Naive thymus-derived CD4-positive, alpha-beta T cell (primary cell): Measurements from ENCODE around the gene KDM5C. TPM values are rescaled to one million over a fixed set of nuclear protein-coding genes. Genes with fewer than 3 reads are reported as not detected.

Experiments used
- ATAC-seq: fragments of 150-1000 bp; cut with Tn5 transposase; 2 replicates; pipeline ENCODE4 v1.10.0; 2021; ENCODE audit warnings: mild to moderate bottlenecking, moderate library complexity
- CTCF ChIA-PET: fragments of 350-600 bp; sonication (Branson Sonifier 250); formaldehyde crosslinking; loops from one replicate; lab custom pipeline; 2021; ENCODE audit warnings: antibody characterized with exemption; lab: Charles Lee
- POLR2A ChIA-PET: fragments of 350-600 bp; sonication (Branson Sonifier 250); formaldehyde crosslinking; loops from one replicate; lab custom pipeline; 2021; ENCODE audit warnings: antibody characterized with exemption, inconsistent platforms; lab: Charles Lee
- DNase-seq, 9 donors: peaks; one replicate each; pipeline versions ENCODE4 v3.0.0 to v3.0.0-alpha.2; 2020 to 2022; ENCODE audit warnings: mixed read lengths in 1 of 9
- H3K27ac ChIP-seq: one replicate; pipeline ENCODE4 v1.7.0; 2013; ENCODE audit warnings: mild to moderate bottlenecking, low read depth, low read length, moderate library complexity
- H3K27me3 ChIP-seq, 2 donors: one replicate each; pipeline ENCODE4 v1.7.0; 2013; ENCODE audit warnings: low read length in 2 of 2, mild to moderate bottlenecking in 2 of 2, moderate library complexity in 2 of 2; ENCODE audit not compliant: control insufficient read depth in 2 of 2, insufficient read depth in 2 of 2
- H3K36me3 ChIP-seq, 3 experiments: 1 replicate in 2 of 3; 2 replicates in 1 of 3; pipeline ENCODE4 v1.7.0; 2013; ENCODE audit warnings: low read length in 3 of 3, mild to moderate bottlenecking in 3 of 3, moderate library complexity in 1 of 3; ENCODE audit not compliant: insufficient read depth in 3 of 3, control insufficient read depth in 2 of 3
- H3K4me1 ChIP-seq, 2 donors: one replicate each; pipeline ENCODE4 v1.7.0; 2013; ENCODE audit warnings: low read length in 2 of 2, mild to moderate bottlenecking in 2 of 2, moderate library complexity in 1 of 2; ENCODE audit not compliant: control insufficient read depth in 2 of 2, insufficient read depth in 2 of 2
- H3K4me3 ChIP-seq: 2 replicates; pipeline ENCODE4 v1.7.0; 2013; ENCODE audit warnings: mild to moderate bottlenecking, low read length
- H3K9me3 ChIP-seq, 3 experiments: 1 replicate in 2 of 3; 2 replicates in 1 of 3; pipeline ENCODE4 v1.7.0; 2013; ENCODE audit warnings: low read length in 3 of 3; ENCODE audit not compliant: control insufficient read depth in 2 of 3
- H3K27ac Mint-ChIP-seq, 9 donors: one replicate each; pipeline ENCODE4 v1.8.0; 2020 to 2022; ENCODE audit warnings: mixed read lengths in 9 of 9, mild to moderate bottlenecking in 8 of 9, moderate library complexity in 5 of 9, inconsistent platforms in 2 of 9
- H3K27me3 Mint-ChIP-seq, 5 donors: one replicate each; pipeline ENCODE4 v1.8.0; 2021 to 2022; ENCODE audit warnings: mixed read lengths in 5 of 5, mild to moderate bottlenecking in 1 of 5
- H3K36me3 Mint-ChIP-seq, 5 donors: one replicate each; pipeline ENCODE4 v1.8.0; 2020 to 2022; ENCODE audit warnings: mixed read lengths in 5 of 5, mild to moderate bottlenecking in 3 of 5, inconsistent platforms in 1 of 5
- H3K4me1 Mint-ChIP-seq, 7 donors: one replicate each; pipeline ENCODE4 v1.8.0; 2020 to 2022; ENCODE audit warnings: mixed read lengths in 7 of 7, mild to moderate bottlenecking in 3 of 7, inconsistent platforms in 1 of 7
- H3K4me3 Mint-ChIP-seq, 10 donors: one replicate each; pipeline ENCODE4 v1.8.0; 2020 to 2022; ENCODE audit warnings: mild to moderate bottlenecking in 10 of 10, mixed read lengths in 10 of 10, moderate library complexity in 6 of 10, inconsistent platforms in 2 of 10
- H3K9me3 Mint-ChIP-seq, 11 donors: one replicate each; pipeline ENCODE4 v1.8.0; 2020 to 2022; ENCODE audit warnings: mixed read lengths in 11 of 11, mild to moderate bottlenecking in 4 of 11, inconsistent platforms in 1 of 11, moderate library complexity in 1 of 11
- intact Hi-C, 2 donors: fragments of 100-400 bp; cut with micrococcal nuclease; formaldehyde crosslinking; loops; one replicate each; pipeline ENCODE4 v1.15.1; 2023
- polyA plus RNA-seq, 2 donors: library from polyadenylated mRNA; unstranded; fragments of 300-500 nt; fragmentation: Illumina TruSeq; gene quantifications; one replicate each; pipeline ENCODE4 v1.2.3, GENCODE V29; 2021
- total RNA-seq, 6 experiments: library from RNA in 5 of 6; stranded (reverse) in 5 of 6; gene quantifications; 1 replicate in 5 of 6; 2 replicates in 1 of 6; pipeline ENCODE4 v1.2.3 and lab custom pipeline; 2021 to 2026

Gene KDM5C
- total and polyA plus RNA-seq, 7 experiments from 2014 or later, result 24.4 to 216 (median 128) TPM

GRCh38 chrX:53227224-53227765 is 2.3 kb upstream of the KDM5C start:
- intact Hi-C loops, result loop anchor here (5.0 to 10.0 kb wide), 3 partner anchors 458 to 818 kb away; partner anchors contain the start of genes PHF8 (in 2 of the 2) and HUWE1 (in 1 of the 2)
- Histone ChIP-seq H3K9me3 (no peaks in the 10 kb centered on the region), H3K27me3 (no peaks in the 10 kb centered on the region), H3K36me3 (peaks cover 0 to 8% (median 0%) of the 10 kb centered on the region in 3 experiments), H3K27ac (no peak overlapping the region), H3K4me1 (peaks cover 15 to 16% of the 10 kb centered on the region in 2 donors), H3K4me3 (no peak overlapping the region)
- Mint-ChIP-seq H3K27ac (peak overlapping the region in 1 of 9 donors; percentile 29), H3K4me3 (peak overlapping the region in 2 of 10 donors; percentile 8 to 17), H3K36me3 (peaks cover 0 to 13% (median under 1%) of the 10 kb centered on the region in 5 donors), H3K9me3 (peaks cover 0 to 8% (median 0%) of the 10 kb centered on the region in 11 donors), H3K4me1 (peaks cover 12 to 36% (median 26%) of the 10 kb centered on the region in 7 donors), H3K27me3 (peaks cover 0 to 4% (median 0%) of the 10 kb centered on the region in 5 donors)
- no peak for ATAC-seq
- ChIA-PET CTCF (no interaction called here), POLR2A (no interaction called here)
- no peak for DNase-seq

- Mint-ChIP-seq H3K27me3 (peaks cover 0 to 4% (median 0%) of the 10 kb centered on the region in 5 donors), H3K27ac (peak overlapping the region; percentile 96 to 100 (median 98)), H3K4me3 (peak overlapping the region; percentile 93 to 100 (median 96)), H3K9me3 (peaks cover 0 to 8% (median 0%) of the 10 kb centered on the region in 11 donors), H3K4me1 (peaks cover 12 to 64% (median 40%) of the 10 kb centered on the region in 7 donors), H3K36me3 (peaks cover 0 to 21% (median 10%) of the 10 kb centered on the region in 5 donors)
- DNase-seq (peak in 8 of 9 donors; percentile 6 to 32 (median 26)), ATAC-seq (peak; percentile 17)
- H3K36me3 ChIP-seq, result peaks cover 2 to 23% (median 15%) of the 10 kb centered on the region in 3 experiments
- intact Hi-C loops, result loop anchor here (2.0 to 10.0 kb wide), 4 partner anchors 129 to 821 kb away; partner anchors contain the start of genes HUWE1 (in 1 of the 2), KANTR (in 1 of the 2) and PHF8 (in 1 of the 2)
- peak overlapping the region; percentile 93 for H3K27ac ChIP-seq
- ChIA-PET POLR2A (interaction anchor here (0.6 to 1.5 kb wide), 6 partner anchors 16 to 1784 kb away, joined by 3 to 6 read pairs (median 4); partner anchors contain the start of gene TSPYL2), CTCF (no interaction called here)
- peaks cover 25 to 27% of the 10 kb centered on the region in 2 donors for H3K4me1 ChIP-seq
- no peaks in the 10 kb centered on the region for H3K9me3 ChIP-seq
- H3K27me3 ChIP-seq, result no peaks in the 10 kb centered on the region
- peak overlapping the region; percentile 94 for H3K4me3 ChIP-seq
Observed at GRCh38 chrX:53223955-53224859, 800 bp downstream of the KDM5C start.

- Histone ChIP-seq H3K36me3 (peaks cover 7 to 34% (median 15%) of the 10 kb centered on the region in 3 experiments), H3K9me3 (no peaks in the 10 kb centered on the region), H3K27ac (peak overlapping the region; percentile 93), H3K27me3 (no peaks in the 10 kb centered on the region), H3K4me1 (peaks cover 25 to 27% of the 10 kb centered on the region in 2 donors), H3K4me3 (peak overlapping the region; percentile 94)
- H3K4me3 Mint-ChIP-seq, result peak overlapping the region; percentile 93 to 100 (median 96)
- ChIA-PET CTCF (no interaction called here), POLR2A (interaction anchor here (1.2 to 1.3 kb wide), 2 partner anchors 15 to 39 kb away, joined by 3 to 5 read pairs; no protein-coding TSS in a partner anchor)
- ATAC-seq (no peak), DNase-seq (peak in 1 of 9 donors; percentile 10)
- intact Hi-C loops, result loop anchor here (10.0 kb wide), 2 partner anchors 462 to 822 kb away; partner anchors contain the start of genes HUWE1 (in 1 of the 2) and PHF8 (in 1 of the 2)
- peaks cover 12 to 64% (median 40%) of the 10 kb centered on the region in 7 donors for H3K4me1 Mint-ChIP-seq
- peaks cover 0 to 8% (median 0%) of the 10 kb centered on the region in 11 donors for H3K9me3 Mint-ChIP-seq
- peaks cover 0 to 4% (median 0%) of the 10 kb centered on the region in 5 donors for H3K27me3 Mint-ChIP-seq
- H3K27ac Mint-ChIP-seq, result peak overlapping the region; percentile 72 to 100 (median 97)
- peaks cover 0 to 25% (median 10%) of the 10 kb centered on the region in 5 donors for H3K36me3 Mint-ChIP-seq
Observed at GRCh38 chrX:53223068-53223693, 1.8 kb downstream of the KDM5C start.

GRCh38 chrX:53211391-53211978 is 13.5 kb downstream of the KDM5C start:
- ATAC-seq, result no peak
- H3K27me3 Mint-ChIP-seq, result no peaks in the 10 kb centered on the region
- H3K4me3 Mint-ChIP-seq, result no peak overlapping the region
- intact Hi-C loops, result no loop called here
- peaks cover 0 to 4% (median under 1%) of the 10 kb centered on the region in 7 donors for H3K4me1 Mint-ChIP-seq
- H3K36me3 ChIP-seq, result peaks cover 14 to 79% (median 15%) of the 10 kb centered on the region in 3 experiments
- H3K27me3 ChIP-seq, result no peaks in the 10 kb centered on the region
- no peaks in the 10 kb centered on the region for H3K4me1 ChIP-seq
- DNase-seq, result no peak
- peak overlapping the region in 1 of 9 donors; percentile 55 for H3K27ac Mint-ChIP-seq
- CTCF ChIA-PET, result no interaction called here
- peaks cover 0 to 68% (median 17%) of the 10 kb centered on the region in 5 donors for H3K36me3 Mint-ChIP-seq
- H3K9me3 Mint-ChIP-seq, result no peaks in the 10 kb centered on the region
- no peaks in the 10 kb centered on the region for H3K9me3 ChIP-seq
- POLR2A ChIA-PET, result no interaction called here
- no peak overlapping the region for H3K27ac ChIP-seq
- no peak overlapping the region for H3K4me3 ChIP-seq

- H3K9me3 ChIP-seq, result no peaks in the 10 kb centered on the region
- no peaks in the 10 kb centered on the region for H3K4me1 ChIP-seq
- peaks cover 9 to 90% (median 13%) of the 10 kb centered on the region in 3 experiments for H3K36me3 ChIP-seq
- no peaks in the 10 kb centered on the region for H3K9me3 Mint-ChIP-seq
- H3K27me3 ChIP-seq, result no peaks in the 10 kb centered on the region
- no peak overlapping the region for H3K4me3 ChIP-seq
- H3K36me3 Mint-ChIP-seq, result peaks cover 0 to 63% (median 16%) of the 10 kb centered on the region in 5 donors
- no peak for ATAC-seq
- no peak overlapping the region for H3K4me3 Mint-ChIP-seq
- intact Hi-C loops, result no loop called here
- H3K4me1 Mint-ChIP-seq, result no peaks in the 10 kb centered on the region
- no peaks in the 10 kb centered on the region for H3K27me3 Mint-ChIP-seq
- no peak overlapping the region for H3K27ac ChIP-seq
- CTCF ChIA-PET, result no interaction called here
- no peak for DNase-seq
- POLR2A ChIA-PET, result no interaction called here
- H3K27ac Mint-ChIP-seq, result no peak overlapping the region
Observed at GRCh38 chrX:53196678-53197077, 28.3 kb downstream of the KDM5C start.
